ENCODE results near the gene GLI2. TPM values are rescaled to one million over a fixed set of nuclear protein-coding genes. Genes with fewer than 3 reads are reported as not detected.
A peak's percentile ranks its signal among the peaks of the same experiment; 100 is the strongest.

GLI2 gene
- total and polyA plus RNA-seq, 7 donors = 0.23 to 6.4 (median 2.1) TPM

DNA sequence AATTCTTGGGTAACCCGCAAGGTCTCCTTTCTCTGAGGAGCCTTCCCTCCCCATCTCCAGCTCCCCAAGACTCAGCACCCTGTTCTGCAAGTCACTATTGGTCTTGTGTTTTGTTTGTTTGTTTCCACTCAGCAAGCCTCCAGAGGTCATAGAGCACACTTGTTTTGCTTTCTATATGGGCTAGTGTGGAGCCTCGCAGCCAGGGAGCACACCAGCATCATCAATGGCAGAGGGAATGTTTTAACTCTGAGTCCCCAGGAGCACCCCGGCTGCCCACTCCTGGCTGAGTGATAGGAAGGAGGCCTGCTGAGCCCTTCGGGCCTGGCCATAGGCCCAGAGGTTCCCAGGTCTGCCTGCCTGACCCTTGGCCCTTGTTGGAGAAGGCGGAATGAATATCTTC lies 36.6 kb downstream of the GLI2 start:
- peak; percentile 47 for DNase-seq
- Histone ChIP-seq H3K27me3 (no peaks in the 10 kb centered on the region), H3K27ac (peak overlapping the region in 2 of 4 donors; percentile 38 to 58), H3K36me3 (no peaks in the 10 kb centered on the region), H3K4me1 (peaks cover 0 to 16% (median 12%) of the 10 kb centered on the region in 4 donors), H3K9me3 (no peaks in the 10 kb centered on the region), H3K4me3 (no peak overlapping the region)
- intact Hi-C loops (cut with DNase I) = no loop called here
- no peak for TF ChIP-seq POLR2A (IDR thresholded peaks at IDR 0.05)
- no peak for TF ChIP-seq EP300 (IDR thresholded peaks at IDR 0.05)
- no peak for TF ChIP-seq POLR2AphosphoS5 (IDR thresholded peaks at IDR 0.05)
- TF ChIP-seq, protein P1, sequence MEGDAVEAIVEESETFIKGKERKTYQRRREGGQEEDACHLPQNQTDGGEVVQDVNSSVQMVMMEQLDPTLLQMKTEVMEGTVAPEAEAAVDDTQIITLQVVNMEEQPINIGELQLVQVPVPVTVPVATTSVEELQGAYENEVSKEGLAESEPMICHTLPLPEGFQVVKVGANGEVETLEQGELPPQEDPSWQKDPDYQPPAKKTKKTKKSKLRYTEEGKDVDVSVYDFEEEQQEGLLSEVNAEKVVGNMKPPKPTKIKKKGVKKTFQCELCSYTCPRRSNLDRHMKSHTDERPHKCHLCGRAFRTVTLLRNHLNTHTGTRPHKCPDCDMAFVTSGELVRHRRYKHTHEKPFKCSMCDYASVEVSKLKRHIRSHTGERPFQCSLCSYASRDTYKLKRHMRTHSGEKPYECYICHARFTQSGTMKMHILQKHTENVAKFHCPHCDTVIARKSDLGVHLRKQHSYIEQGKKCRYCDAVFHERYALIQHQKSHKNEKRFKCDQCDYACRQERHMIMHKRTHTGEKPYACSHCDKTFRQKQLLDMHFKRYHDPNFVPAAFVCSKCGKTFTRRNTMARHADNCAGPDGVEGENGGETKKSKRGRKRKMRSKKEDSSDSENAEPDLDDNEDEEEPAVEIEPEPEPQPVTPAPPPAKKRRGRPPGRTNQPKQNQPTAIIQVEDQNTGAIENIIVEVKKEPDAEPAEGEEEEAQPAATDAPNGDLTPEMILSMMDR (IDR thresholded peaks at IDR 0.05) = no peak
- WGBS, 2 donors = 81 to 85% methylated on average over 5 of the region's 5 CpGs

DNA sequence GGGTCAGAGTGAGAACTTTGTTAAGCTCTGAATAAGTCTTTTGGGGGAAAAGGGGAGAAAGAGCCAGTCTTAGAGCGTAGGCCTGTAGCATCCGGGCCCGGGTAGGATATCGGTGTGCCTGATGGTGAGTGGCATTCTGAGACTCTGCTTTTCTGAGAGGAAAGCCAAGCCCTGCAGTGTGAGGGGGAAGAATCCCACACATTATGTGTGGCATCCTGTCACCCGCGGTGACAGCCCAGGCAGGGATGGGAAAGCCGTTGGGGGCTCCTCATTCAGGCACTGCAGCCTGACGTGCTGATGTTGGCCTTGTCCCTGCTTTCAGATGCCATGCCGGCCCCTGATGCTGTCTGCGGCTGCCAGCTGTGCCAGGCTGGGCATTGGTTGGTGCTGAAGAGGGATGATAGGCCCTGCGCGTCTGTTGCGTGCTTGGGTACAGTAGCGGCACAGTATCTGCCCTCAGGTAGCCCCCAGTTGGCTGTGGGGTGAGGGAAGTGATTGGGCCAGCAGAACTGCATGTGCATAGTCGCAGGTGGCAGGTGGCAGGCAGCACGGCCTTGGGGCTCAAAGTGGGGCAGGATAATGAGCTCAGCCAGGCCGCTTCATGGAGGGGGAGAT lies 37.6 kb downstream of the GLI2 start:
- Histone ChIP-seq H3K4me1 (peaks cover 0 to 16% (median 12%) of the 10 kb centered on the region in 4 donors), H3K4me3 (no peak overlapping the region), H3K9me3 (no peaks in the 10 kb centered on the region), H3K27ac (no peak overlapping the region), H3K27me3 (no peaks in the 10 kb centered on the region), H3K36me3 (no peaks in the 10 kb centered on the region)
- TF ChIP-seq, protein P1 (IDR thresholded peaks at IDR 0.05) = no peak
- TF ChIP-seq EP300 (IDR thresholded peaks at IDR 0.05) (no peak), POLR2A (IDR thresholded peaks at IDR 0.05) (no peak), POLR2AphosphoS5 (IDR thresholded peaks at IDR 0.05) (no peak)
- peak; percentile 45 for DNase-seq
- 93% methylated on average over 17 of the region's 17 CpGs for WGBS, 2 donors
- intact Hi-C loops (cut with DNase I) = no loop called here

DNA sequence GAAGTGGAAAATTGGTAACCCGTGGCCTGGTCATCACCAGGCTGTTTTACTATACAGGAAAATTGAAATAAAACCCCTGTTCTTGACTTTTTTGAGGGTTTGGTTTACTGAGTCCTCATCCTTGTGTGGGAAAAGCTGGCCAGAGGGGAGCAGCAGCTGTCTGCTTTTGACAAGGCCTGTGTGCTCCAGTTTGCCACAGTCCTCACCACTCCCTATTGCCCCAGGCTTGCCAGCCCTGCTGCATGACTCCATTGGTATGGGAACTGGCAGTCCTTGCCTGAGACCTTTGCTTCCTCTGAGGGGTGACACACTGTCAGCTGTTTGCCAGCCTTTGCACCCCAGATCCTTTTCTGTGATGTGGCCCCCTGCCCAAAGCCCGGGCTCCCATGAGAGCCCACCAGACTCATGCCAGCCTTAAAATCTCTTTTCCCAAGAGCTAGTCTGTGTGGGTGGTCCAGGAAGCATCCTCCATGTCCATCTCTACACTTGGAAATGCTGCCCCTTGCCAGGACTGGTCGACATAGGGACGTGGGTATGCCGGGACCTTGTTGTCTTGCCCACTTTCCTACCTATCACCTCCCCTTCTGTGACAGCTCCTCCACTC lies 39.0 kb downstream of the GLI2 start:
- 75 to 86% methylated on average over 5 of the region's 5 CpGs for WGBS, 2 donors
- Histone ChIP-seq H3K4me3 (no peak overlapping the region), H3K9me3 (no peaks in the 10 kb centered on the region), H3K36me3 (no peaks in the 10 kb centered on the region), H3K27ac (no peak overlapping the region), H3K4me1 (peaks cover 0 to 16% (median 12%) of the 10 kb centered on the region in 4 donors), H3K27me3 (no peaks in the 10 kb centered on the region)
- TF ChIP-seq EP300 (IDR thresholded peaks at IDR 0.05) (no peak), POLR2A (IDR thresholded peaks at IDR 0.05) (no peak), POLR2AphosphoS5 (IDR thresholded peaks at IDR 0.05) (no peak)
- TF ChIP-seq, protein P1 (IDR thresholded peaks at IDR 0.05) = no peak
- no peak for DNase-seq
- intact Hi-C loops (cut with DNase I) = no loop called here

DNA sequence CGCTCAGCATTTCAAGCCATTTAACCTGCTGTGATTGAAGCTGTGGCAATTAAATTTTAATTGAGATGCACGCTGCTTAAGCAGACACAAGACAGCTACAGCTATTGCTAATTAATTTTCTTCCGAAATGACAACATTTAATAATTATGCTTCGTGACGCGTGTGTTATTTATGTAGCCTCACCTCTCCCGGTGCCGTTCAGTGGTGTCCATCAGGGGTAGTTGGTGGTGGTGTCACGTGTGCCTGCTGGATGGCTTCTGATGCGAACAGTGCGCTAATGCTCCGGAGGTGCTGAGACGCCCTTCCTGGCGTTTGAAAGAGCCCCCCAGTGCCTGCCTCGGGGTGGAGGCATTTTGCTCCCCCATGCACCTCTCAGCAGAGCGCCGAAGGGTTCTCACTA lies 39.5 kb downstream of the GLI2 start:
- WGBS, 2 donors = 86 to 89% methylated on average over 17 of the region's 17 CpGs
- DNase-seq = no peak
- intact Hi-C loops (cut with DNase I) = no loop called here

More for the DNA sequence above, 39.5 kb downstream of the GLI2 start:
- H3K4me1 ChIP-seq = peaks cover 0 to 16% (median 12%) of the 10 kb centered on the region in 4 donors
- no peaks in the 10 kb centered on the region for H3K36me3 ChIP-seq
- no peak for TF ChIP-seq EP300 (IDR thresholded peaks at IDR 0.05)
- TF ChIP-seq POLR2AphosphoS5 (IDR thresholded peaks at IDR 0.05) = no peak
- TF ChIP-seq, protein P1 (IDR thresholded peaks at IDR 0.05) = no peak
- no peak for TF ChIP-seq POLR2A (IDR thresholded peaks at IDR 0.05)
- no peak overlapping the region for H3K4me3 ChIP-seq
- no peak overlapping the region for H3K27ac ChIP-seq
- no peaks in the 10 kb centered on the region for H3K9me3 ChIP-seq
- H3K27me3 ChIP-seq = no peaks in the 10 kb centered on the region
